GM19328 (cell line): ENCODE measurements around the gene DCLK1.

Source experiments
- ATAC-seq: cut with Tn5 transposase; IDR thresholded peaks from one replicate; pipeline ENCODE4 v1.9.1; 2021; ENCODE audit warnings: mild to moderate bottlenecking, moderate library complexity; ENCODE audit not compliant: unreplicated experiment

Gene DCLK1

DNA sequence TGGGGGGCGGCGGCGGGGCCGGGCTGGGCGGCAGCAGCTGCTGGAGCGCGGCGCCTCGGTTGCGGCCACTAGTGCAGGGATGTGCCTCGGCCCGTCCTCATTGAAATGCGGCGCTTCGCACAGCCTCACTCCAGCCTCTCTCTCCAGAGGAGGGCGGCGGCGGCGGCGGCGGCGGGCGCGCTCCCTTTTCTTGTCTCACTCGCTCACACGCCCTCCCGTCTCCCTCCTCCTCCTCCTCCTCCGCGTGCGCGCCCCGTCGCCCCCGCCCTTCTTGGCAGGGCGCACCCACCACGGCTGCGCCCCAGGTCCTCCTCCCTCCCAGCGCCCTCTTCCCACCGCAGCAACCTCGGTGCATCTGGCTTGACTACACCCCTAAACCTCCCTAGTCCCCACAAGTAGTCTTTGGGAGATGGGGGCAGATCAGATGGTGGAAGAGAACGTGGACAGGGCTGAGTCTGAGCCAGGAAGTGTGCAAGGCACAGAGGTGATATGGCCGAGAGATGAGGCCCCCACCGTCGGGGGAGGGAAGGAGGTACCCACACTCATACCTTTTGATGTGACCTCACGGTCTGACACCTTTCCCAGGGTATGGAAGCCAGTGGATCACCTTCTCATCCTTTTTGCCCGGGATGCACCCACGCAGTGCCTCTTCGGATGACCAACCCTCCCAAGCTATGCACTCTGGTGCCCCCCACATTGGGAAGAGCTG, at the start of gene DCLK1:
Gene DCLK1 (minus strand): TSS at position 161 of the 709 bp plus-strand sequence.
- no peak for ATAC-seq

DNA sequence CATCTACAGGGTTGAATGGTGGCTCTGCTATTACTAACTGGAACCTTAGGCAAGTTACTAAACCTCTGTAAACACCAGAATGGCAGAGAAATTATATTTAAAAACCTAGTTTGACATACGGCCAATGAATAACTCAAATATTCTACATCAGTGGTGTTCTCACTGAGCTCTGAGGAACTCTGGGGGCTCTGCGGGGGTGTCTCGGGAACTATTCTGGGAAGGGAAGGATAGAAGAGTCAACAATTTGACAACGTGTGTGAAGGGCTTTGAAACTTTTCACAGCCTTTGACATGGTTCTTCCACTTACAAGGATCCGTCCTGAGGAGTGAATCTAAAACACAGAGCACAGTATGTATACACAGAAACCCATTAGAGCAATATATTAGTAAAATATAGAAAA, 44.4 kb upstream of the DCLK1 start:
- no peak for ATAC-seq

DNA sequence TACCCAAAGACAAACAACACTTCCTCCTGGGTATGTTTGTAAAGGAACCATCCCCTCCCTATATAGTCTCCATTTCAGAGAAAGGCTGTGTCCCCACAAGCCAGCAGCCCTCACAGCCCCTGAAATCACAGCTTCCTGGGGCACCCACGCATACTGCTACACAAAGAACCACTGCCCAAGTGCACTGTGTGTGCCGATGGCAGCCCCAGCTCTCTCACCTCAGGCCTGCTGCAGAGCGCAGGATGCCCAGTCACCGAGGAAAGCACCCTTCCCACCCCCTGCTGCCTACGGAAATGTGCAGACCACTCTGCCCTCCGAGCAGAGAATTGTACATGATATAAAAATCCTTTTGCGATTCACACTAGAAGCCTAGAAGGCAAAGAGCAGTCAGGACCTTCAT, 43.7 kb upstream of the DCLK1 start:
- no peak for ATAC-seq

DNA sequence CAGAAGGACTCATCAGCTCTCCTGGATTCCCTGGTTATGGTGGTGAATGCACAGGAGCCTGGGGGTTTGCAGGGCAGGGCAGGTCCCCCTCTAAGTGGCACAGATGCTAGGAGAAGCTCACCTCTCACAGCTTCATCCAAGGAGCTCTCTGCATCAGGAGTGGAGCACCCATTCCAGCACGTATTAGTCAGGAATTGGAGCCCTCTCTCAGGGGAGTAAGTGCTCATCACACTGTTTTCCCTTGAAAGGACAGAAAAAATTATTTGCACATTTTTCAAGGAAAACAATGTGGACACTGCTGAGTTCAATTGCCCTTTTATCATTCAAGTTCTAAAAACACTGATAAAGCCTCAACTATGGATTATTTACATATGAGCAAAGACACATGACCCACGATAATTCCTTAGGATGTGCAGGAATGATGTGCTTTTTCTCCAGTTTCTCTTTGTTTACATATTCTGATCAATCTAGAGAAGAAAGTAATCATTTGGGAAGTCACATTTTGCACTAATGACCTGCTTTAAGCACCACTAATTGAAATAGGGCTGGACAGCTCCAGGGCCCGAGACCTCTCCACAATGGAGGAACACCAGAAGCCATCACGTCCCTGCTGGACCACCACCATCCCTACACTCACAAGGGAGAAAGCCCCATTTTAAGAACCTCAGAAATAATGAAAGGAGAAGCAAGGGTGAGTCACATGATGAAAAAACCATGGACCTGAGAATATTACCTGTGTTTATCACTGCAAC, 42.6 kb upstream of the DCLK1 start:
- ATAC-seq: no peak

DNA sequence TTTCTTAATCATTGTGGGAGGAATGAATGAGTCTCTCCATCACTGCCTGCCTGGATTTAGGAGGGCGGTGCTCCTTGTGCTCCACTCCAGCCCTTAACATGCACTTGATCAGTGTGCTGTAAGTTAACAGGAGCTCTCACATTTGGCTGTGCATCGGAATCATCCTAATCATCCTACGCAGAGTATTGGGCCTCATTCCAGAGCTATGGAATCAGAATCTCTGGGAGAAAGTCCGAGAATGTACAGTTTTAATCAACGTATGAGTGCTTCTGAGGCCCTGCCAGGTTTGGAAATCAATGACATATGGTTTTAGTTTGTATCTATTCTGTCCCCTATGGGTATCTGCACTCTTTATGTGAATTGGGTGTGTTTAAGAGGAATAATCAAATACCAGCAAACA, 34.9 kb upstream of the DCLK1 start:
- ATAC-seq: no peak

DNA sequence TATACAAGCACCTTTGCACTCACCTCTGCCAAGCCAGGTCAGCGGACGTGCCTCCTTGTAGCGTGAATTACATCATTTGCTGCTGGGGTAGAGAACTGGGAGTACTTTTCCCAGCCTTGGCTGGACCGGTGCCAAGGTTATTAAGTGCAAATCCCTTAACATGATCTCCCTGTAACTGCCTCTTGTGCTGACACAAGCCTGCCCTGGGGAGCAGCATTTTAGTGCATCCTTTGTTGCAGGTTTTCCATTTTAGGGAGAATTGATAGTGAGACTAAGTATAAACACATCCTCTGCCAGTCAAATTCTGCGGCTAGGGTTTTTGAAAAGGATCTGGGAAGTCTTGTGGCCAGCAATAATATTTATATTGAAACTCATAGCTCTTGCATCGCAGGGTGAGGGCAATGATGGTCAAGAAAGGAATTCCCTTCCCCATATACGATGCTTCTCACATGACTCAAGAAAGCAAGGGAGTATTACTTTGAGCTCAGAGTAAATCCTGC, 32.7 kb upstream of the DCLK1 start:
- no peak for ATAC-seq

DNA sequence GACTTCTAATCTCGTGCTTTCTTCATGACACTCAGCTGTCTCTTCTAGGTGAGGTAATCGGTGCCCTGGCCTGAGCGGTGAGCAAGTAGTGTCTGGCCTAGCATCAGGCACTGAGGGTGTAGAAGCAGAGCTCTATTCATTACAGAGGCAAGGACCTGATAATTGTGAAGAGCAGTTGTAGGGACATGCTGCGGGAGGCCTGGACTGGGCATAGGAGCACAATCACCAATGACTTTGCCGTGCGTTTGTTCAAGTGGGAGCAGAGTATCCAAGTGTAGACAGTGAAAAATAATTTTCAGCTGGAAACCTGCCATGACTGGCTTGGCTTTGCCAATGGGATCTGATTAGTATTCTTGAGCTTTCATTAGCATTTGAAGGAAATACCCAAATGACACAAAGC, 32.1 kb upstream of the DCLK1 start:
- ATAC-seq: no peak

DNA sequence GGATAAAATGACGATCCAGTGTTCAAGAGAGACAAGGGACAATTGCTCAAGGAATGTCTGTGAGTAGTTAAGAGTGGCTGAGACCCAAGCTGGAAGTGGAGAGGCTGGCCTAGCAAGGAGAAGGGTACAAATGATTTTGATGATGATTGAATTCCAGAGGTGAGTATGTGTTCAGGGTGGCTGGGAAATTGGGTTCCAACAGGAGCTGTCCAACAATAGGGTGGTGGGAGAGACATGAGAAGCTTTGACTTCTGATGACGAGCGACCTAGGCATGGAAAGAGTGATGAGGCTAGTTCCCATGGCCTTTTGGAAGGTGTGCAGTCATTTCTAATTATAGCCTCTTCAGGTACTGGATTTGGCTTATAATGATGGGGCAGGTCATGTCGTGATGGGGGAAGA, 29.1 kb upstream of the DCLK1 start:
- ATAC-seq: no peak

DNA sequence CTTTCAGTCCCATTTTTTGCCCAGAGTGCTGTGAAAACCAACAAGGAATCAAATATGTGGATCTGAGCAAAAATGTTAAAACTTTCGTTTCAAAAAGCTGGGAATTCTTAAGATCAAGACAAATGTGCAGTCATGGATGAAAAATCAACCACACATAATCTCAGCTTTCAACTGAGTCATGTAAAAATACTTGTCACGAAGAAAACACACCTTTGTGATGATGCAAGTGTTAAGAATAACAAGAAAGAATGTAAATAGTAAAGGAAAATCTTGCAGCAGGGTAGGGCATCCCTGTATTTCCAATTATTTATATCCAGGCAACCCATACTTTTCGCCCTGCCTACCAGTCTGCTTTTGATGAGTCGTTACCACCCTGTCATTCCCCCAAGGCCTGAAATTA, 27.4 kb upstream of the DCLK1 start:
- ATAC-seq: no peak

DNA sequence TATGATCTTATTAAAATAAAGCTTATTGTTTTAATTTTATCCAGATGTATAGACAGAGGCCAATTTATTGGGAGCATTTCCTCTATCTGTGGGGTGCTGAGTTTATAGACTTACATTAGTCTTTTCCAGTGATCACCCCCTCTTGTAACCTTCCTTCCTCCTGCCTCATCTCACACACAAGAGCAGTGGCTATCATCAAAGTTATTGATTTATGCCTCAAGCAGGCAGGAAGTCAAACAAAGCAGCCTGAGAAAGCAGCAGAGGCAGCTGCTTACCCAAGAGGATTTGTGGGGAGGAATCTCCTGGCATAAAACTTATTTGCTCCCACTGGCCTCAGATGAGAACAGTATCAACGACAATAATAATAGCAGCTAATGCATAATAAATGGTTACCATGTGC, 26.3 kb upstream of the DCLK1 start:
- ATAC-seq: no peak

DNA sequence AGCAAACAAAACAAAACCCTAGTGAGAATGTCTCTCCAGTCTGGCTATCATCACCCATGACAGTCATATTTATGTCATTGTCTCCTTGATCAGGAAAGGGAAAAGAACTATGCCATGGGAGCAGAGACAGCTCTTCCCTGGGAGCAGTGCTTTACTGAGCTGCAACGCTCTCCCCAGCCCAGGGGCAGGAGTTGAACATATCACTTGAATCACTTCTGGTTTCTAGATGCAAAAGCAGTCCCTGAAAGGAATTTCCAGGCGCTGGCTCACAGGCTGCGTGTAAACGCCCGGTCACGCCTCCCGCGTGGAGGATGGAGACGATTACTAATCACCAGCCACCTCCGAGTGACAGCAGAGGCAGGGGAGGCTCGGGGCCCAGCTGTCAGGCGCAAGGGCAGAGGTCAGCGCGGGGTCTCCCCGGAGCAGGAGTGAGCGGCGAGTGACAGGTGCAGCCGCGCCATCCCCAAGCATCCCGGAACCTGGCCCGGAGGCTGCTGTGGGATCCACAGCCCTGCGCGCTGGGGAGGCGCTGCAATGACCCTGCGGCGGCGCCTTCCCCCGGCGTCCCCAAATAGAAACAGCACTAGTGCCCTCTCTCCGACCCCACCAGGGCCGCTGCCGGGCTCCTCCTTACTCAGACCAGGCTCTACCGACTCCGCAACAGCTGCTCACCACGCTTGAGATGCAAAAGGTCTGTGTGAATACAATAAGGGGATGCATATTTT, 23.5 kb upstream of the DCLK1 start:
- no peak for ATAC-seq

DNA sequence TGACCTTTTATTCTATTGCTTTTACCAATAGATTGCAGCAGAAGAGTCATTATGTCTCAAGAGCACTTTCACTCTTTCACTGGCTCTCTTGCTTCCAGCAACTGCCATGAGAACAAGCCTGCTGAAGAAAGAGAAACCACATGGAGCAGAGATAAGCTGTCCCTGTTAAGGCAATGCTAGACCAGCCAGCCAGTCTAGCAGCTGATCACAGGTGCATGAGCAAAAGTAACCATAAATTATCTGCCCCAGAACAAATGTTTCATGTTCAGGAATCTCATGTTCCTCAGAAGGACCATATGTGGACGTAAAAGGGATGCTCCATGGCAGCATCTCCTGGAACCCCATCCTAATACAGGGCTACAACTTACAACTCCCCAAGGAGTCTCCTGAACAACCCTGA, 20.4 kb upstream of the DCLK1 start:
- no peak for ATAC-seq

DNA sequence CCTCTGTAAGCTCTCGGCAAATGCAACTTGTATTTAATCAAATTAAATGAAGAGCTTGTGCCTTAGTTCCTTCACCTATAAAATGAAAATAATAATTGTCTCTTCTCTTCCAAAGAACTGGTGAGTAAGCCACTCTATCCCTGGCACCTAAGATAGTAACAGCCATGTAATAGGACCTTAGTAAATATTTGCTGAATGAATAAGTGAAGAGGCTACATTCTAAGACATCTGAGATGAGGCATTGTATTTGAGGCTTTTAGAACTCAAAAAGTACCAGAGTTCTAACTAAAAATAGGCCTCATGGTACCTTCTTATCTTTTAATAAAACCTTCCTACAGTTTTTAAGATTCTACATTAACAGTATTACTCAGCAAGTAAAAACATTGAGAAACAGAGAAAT, 17.3 kb upstream of the DCLK1 start:
- no peak for ATAC-seq

DNA sequence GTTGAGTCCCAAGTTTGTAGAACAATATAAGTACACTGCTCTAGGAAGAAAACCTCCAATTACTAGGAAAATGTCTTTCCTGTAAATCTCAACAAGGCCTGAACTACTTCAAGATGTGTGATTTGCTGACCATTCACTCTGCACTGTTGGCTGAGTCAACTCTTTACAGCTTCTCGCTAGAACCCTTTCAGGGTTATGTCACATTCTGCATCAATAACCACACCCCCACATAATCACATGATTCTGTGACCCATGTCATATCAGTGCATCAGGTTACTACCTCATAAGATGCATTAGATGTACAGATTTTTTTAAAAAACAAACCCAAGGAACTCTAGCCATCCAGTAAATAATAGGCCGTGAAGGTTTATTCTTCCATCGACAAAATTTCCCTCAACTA, 16.1 kb upstream of the DCLK1 start:
- ATAC-seq: no peak

DNA sequence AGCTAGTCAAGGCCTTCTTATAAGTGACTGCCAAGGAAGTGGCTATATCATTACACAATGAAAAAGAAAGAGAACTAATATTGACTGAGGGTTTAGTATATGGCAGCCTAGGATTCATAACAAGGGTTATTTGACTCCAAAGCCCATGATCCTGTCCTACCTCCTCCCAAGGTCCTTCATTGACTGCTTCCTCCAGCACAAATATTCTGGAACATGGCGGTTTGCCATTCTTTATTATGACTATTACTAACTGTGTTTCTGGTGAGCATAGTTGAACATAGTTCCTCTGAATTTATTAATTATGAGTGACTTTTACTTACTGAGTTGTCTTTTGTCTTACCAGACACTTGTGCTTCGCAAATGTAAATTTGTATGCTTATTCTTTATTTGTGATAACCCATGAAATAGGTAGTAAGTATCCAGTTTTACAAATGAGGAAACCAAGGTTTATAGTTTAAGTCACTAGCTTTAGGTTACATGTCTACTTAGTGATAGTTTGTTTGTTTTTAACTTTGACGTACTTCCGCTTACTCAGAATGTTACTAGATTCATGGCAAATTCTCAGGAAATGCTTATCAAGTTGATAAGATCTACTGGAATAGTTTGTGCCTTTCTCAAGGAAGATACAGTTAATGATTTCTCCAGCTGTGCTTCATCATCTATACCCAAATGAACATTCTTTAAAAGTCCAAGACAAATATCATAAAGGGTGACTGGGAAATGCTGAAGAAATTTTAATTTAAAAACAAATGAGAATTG, 15.5 kb upstream of the DCLK1 start:
- ATAC-seq: no peak

DNA sequence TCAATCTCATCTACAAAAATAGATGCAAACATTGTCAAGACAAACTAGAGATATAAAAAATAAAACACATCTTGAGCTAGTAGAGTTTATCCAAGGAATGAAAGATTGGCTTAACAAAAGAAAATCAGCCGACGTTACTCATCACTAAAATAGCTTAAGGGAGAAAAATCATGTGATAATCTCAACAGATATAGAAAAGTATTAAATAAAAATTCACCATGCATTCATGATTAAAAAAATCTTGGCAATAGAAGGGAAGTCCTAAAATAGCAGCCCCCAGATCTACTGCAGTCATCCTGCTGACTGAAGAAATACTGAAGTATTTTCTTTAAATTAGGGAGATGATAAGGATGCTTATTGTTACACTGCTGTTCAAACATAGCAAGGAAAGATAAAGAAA, 12.6 kb upstream of the DCLK1 start:
- ATAC-seq: no peak

DNA sequence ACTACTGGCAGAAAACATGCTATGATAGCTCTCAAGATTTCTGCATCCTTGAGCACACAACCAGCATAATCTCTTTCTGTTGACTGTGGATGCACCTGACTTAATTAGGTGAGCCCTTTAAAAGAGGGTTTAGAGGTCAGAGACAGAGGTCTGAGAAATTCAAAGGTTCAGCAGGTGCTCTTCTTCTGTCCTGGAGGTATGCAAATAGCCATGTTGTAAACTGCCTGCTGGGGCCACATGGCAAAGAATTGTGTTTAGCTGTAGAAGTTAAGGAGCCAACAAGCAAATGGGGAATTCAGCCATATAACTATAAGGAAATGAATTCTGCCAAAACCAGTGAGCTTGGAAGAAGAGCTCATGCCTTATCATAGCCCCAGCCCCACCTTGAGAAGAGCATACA, 11.6 kb upstream of the DCLK1 start:
- no peak for ATAC-seq

DNA sequence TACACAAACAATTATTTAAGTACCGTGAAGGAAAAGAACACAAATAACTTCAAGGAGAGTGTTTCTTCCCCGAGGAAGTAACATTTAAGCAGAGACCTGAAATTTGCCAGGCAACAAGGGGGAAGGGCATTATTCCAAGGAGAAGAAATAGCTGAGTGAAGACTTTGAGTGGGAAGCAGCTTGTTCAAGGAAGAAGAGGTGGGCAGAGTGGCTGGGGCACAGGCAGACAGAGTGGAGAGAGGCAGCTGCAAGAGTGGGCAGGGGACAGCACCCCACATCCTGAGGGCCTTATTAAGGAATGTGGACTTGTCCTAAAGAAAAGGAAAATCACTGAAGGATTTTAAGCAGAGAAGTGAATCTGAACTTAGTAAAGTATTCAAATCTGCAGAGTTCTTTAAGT, 4.7 kb upstream of the DCLK1 start:
- ATAC-seq: no peak

DNA sequence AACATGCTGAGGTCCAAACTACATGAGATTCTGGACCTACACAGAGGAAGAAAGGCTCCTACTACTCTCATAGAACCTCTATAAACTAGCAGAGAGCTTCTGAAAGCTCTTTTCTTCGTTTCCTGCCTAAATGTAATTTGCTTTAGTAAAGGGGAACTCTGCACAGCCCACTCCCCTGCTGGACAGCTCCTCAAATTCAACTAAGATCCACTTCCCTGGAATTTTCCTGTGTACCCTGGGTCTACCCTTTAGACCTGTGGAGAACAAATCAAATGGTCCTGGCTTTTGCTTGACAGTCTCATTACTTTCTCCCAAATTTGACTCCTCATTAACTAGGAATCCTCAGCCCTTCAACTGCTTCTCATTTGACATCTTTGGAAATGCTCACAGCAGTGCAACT, 3.5 kb upstream of the DCLK1 start:
- no peak for ATAC-seq

DNA sequence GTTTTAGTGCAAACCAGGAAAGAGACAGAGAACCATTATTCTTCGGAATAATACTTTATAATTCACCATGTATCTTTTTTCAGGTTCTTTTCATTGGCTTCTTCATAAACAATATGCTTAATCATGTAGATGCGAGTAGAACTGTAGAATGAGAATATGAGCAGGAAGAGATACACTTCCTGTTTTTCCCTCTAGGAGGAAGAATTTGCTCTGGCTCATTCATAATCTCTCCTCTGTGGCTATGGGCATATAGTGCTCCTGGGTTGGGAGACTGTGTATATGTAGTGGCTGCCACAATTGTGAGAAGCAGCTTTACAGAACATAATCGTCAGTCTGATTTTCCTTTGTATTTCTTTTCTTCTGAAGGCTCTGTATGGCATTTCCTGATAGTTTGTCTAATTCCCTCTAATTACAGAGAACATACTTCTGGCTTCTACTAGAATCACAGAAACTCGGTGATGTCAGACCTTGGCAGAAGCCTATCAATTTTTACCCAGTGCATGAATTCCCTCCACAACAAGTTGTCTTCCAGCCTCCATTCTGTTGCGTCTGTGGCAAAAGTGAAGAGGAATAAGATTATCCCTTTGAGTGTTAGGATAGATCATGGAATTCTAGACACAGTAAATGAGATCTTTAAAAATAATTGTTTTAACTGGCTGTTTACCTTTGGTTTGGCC, 2.9 kb upstream of the DCLK1 start:
- no peak for ATAC-seq

DNA sequence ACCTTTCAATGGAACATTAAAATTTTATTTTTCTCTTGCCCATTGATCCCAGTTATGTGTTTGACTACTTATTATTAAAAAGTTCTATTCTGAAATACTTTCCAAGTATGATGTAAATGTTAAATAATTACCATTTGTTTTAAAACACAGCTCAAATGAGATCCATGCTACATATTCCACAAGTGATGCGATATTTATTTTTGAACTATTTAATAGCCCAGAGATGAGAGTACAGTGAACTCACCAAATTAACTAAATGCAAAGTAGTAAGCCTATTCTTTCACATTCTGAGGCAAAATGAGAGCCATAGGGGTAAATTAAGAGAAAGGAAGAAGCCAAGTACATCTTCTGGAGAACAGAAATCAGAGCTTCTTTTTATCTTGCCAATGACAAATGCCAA, 1.2 kb upstream of the DCLK1 start:
- ATAC-seq: no peak
